ENCODE measurements around the gene VEGFD.

The VEGFD gene

GRCh38 chrX:15298780-15299179 lies 85.4 kb downstream of the VEGFD start:
- CTCF ChIA-PET, result interaction anchor here (0.8 kb wide), 1 partner anchor 170 kb away, joined by 3 read pairs; no protein-coding TSS in a partner anchor
- TF ChIP-seq FOXM1 (IDR thresholded peaks at IDR 0.05; ENCODE audit: borderline replicate concordance) (no peak), HDGF (IDR thresholded peaks at IDR 0.05; ENCODE audit: borderline replicate concordance) (no peak), ELF4 (IDR thresholded peaks at IDR 0.05) (no peak), NFRKB (IDR thresholded peaks at IDR 0.05) (no peak), FOXA1 (IDR thresholded peaks at IDR 0.05) (no peak), PKNOX1 (IDR thresholded peaks at IDR 0.05) (no peak), ARNT (IDR thresholded peaks at IDR 0.05) (no peak), FOXK2 (IDR thresholded peaks at IDR 0.05) (no peak), BHLHE40 (IDR thresholded peaks at IDR 0.05; ENCODE audit: borderline replicate concordance) (no peak), SP1 (IDR thresholded peaks at IDR 0.05) (no peak)
- POLR2A ChIA-PET, result no interaction called here
- DNase-seq (ENCODE audit: extremely low spot score), result no peak

- POLR2A ChIA-PET, result no interaction called here
- no peak for DNase-seq (ENCODE audit: extremely low spot score)
- TF ChIP-seq FOXA1 (IDR thresholded peaks at IDR 0.05) (no peak), ARNT (IDR thresholded peaks at IDR 0.05) (no peak), FOXM1 (IDR thresholded peaks at IDR 0.05; ENCODE audit: borderline replicate concordance) (no peak), LEF1 (IDR thresholded peaks at IDR 0.05; ENCODE audit: borderline replicate concordance) (no peak), ELF4 (IDR thresholded peaks at IDR 0.05) (no peak), ZNF384 (IDR thresholded peaks at IDR 0.05) (no peak), HDGF (IDR thresholded peaks at IDR 0.05; ENCODE audit: borderline replicate concordance) (no peak), SP1 (IDR thresholded peaks at IDR 0.05) (no peak), L3MBTL2 (conservative IDR thresholded peaks at IDR 0.05) (no peak), SUZ12 (IDR thresholded peaks at IDR 0.05) (no peak)
- CTCF ChIA-PET, result interaction anchor here (0.8 kb wide), 1 partner anchor 170 kb away, joined by 3 read pairs; no protein-coding TSS in a partner anchor
Measured at GRCh38 chrX:15298201-15298600, 86.0 kb downstream of the VEGFD start.
